ENCODE data around the gene PNKP.

DNA sequence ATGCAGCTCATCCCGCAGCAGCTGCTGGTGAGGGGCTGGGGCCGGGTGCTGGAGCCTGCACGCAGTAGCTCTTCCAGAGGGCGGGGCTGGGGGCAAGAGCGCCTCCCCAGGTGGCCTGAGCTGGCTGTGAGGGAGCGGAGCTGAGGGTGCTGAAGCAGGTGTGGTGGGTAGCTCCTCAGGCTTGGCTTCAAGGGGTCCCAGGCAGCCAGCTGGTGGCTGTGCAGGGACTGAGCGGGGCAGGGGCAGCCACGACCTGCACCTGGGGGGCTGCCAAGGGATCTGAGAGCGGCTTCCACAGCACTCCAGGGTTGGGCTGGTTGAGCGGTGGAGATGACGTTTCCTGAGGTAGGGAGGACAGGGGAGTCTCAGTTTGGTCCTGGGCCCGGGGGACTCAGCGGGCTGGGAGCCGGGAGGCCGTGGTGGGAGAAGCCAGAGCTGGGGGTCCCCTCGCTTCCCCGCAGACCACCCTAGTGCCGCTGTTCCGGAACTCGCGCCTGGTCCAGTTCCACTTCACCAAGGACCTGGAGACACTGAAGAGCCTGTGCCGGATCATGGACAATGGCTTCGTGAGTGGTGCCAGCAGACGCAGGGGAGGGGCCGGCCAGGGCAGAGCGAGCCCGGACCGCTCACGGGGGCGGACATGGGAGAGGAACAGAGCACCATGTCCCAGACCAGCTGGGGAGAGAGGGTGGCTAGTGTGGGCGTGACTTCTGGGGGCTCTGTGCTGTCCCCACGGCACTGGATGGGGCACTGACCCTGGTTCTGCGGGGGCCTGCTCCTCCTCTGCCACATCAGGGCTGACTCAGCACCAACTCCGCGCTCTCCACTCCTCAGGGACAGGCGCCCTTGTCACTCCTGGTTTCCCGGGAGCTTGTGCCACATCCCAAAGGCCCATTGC lies 9.0 kb downstream of the PNKP start:
- TF ChIP-seq POLR2A (IDR thresholded peaks at IDR 0.05; ENCODE audit: low read depth, low read length): no peak
- no peak; the same call in none of the 2 replicates for TF ChIP-seq POLR2AphosphoS5 (IDR thresholded peaks at IDR 0.05; ENCODE audit: low read depth, low read length)
